GM19193 (cell line): ENCODE measurements around the gene NHS.

ENCODE experiments used
- POLR2A ChIP-seq: IDR thresholded peaks from 4 replicates; pipeline ENCODE4 v1.6.1; 2011; ENCODE audit not compliant: insufficient read depth, insufficient read length; ENCODE audit errors: extremely low read depth

Gene NHS

GRCh38 chrX:17374619-17375366 lies at the start of gene NHS:
Gene NHS (plus strand): TSS chrX:17375200. CDS start chrX:17375758, 558 bp downstream.
- no peak for TF ChIP-seq POLR2A

GRCh38 chrX:17328837-17329236 lies 46.2 kb upstream of the NHS start:
- TF ChIP-seq POLR2A = no peak

- no peak for TF ChIP-seq POLR2A
These were observed 38.6 kb upstream of the NHS start for GRCh38 chrX:17336377-17336776.

- TF ChIP-seq POLR2A = no peak
These were observed 19.0 kb upstream of the NHS start for GRCh38 chrX:17355976-17356375.

GRCh38 chrX:17359500-17359899 lies 15.5 kb upstream of the NHS start:
- no peak for TF ChIP-seq POLR2A

DNA sequence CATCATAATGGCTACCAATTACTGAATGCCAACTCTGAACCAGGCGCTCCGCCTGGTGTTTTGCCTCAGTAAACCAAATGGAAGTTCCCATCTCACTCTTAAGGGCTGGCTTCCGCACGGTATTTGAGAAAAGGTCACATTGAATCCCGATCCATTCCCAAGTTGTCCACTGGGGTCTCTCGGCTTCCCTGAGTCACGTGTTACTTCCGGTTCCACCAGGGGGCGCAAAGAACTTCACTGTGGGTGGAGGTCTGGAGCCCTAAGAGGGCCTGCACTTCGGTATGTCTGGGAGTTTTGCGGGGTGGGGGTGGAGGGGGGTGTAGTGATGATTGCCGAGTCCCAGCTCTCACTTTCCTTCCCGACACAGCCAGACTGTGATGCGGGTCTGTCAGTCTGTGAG lies 13.4 kb upstream of the NHS start:
- TF ChIP-seq POLR2A = no peak

- TF ChIP-seq POLR2A = no peak
These were observed 7.0 kb upstream of the NHS start for GRCh38 chrX:17368002-17368401.

GRCh38 chrX:17369309-17369708 lies 5.7 kb upstream of the NHS start:
- no peak for TF ChIP-seq POLR2A

DNA sequence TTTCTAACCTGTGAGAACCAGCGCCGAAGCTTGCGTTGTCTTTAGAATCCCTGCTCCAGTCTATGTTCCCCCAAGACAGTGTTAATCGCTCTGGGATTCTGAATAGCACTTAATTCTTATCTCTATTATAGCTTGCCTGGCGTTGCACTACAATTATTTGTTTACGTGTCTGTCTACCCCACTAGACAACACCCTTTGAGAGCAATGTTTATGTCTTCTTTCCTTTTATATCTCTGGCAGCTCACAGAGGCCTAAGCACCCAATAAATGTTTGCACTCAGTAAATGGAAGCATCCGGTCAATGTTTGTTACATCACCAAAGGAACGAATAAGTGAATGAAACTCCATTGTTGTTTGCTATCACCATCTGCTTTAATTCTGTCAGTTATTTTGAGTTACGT lies 4.8 kb upstream of the NHS start:
- TF ChIP-seq POLR2A = no peak

DNA sequence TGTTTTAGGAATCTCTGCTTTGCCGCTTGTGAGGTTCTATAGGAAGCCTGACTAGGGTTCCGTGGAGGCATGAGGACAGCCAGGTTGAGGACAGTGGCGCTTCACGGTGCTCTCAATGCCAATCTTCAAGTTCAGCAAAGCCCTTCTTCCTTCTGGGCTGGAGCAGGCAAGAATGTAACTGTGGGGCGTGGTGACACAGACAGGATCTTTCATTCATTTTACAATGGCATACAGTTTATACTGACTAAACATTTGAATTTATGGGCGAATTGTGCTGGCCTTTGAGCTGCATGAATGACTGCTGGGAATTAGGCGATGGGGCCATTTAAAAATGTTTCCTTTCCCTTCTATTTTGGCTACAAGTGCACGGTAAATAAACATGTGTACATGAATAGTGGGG lies 2.9 kb upstream of the NHS start:
- no peak for TF ChIP-seq POLR2A

DNA sequence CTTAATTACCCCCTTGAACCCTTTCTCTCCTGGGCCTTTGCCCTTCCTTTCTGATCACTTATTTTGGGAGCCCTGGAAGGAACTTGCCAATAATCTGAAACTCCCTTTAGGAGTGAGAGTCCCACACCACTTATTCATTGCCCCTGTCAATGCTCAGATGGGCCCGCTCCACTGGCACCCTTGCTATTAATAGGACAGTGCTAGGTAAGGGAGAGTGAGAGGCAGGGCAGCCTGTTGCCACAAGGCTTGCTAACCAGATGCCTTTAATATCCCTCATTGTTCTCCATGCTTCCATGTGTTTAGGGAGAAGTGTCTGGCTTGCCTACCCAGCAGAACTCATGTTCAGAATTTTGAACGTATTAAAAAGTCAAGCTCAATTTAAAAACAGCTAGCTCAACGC lies 1.7 kb upstream of the NHS start:
- no peak for TF ChIP-seq POLR2A

DNA sequence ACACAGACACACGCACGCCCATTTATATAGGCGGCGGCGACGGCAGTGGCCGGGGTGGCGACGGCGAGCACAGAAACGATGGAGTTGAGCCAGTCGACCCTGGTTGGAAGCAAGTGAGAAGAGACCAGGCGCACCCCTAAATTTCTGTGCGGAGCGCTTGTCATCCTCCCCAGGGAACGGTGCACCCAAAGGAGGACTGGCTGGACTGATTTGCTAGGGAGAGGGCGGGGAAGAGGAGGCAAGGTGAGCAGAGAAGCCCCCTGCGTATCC lies 302 bp downstream of the NHS start:
- no peak for TF ChIP-seq POLR2A

DNA sequence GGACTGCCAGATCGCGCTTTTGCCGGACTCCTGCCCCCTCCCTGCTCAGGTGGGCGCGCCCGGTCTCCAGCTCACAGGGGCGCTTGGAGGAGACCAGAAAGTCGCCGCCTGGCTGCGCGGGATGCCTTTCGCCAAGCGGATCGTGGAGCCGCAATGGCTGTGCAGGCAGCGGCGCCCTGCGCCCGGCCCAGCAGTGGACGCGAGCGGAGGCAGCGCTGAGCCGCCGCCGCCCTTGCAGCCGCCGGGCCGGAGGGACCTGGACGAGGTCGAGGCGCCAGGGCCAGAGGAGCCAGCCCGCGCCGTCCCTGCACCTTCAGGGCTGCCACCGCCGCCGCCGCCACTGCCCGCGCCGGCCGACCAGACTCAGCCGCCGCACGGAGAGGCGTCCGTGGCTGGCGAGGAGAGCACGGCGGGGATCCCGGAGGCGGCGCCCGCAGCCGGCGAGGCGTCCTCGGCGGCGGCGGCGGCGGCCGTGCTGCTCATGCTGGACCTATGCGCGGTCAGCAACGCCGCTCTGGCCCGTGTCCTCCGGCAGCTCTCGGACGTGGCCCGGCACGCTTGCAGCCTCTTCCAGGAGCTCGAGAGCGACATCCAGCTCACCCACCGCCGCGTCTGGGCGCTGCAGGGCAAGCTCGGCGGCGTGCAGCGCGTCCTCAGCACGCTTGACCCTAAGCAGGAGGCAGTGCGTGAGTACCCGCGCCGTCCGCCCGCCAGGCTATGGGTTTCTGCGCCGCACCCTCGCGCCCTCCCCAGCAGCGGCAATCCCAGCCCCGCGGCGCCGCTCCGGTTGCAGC lies 834 bp downstream of the NHS start:
- no peak for TF ChIP-seq POLR2A

DNA sequence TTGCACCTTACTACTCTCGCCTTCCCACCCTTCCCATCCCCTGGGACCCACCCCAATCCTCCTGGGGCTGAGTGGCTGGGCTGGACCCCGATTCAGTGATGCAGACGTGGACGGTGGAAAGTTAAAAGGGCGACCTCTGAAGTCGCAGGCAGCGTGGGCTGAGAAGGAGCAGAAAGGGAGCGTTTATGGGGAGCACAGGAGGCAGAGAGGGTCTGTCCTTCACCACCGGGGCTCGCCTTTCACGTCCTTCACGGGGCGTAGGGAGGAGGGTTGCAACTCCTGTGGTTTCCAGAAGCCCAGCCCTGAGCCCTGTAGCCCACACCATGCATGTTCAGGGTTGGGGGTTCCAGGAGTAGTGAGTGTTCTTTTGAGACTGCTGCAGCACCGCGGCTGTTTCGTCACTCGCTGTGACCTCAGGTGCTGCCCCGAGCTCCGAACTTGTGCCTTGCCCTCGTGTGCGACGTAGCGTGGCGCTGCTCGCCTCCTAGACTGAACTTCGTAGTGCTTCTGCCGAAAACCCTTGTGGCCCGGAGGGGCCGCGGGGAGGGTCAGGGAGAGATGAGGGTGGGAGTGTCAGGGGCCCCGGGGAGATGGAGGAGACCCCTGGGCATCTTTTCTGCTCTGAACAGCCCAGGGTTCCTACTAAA lies 1.6 kb downstream of the NHS start:
- TF ChIP-seq POLR2A = no peak

DNA sequence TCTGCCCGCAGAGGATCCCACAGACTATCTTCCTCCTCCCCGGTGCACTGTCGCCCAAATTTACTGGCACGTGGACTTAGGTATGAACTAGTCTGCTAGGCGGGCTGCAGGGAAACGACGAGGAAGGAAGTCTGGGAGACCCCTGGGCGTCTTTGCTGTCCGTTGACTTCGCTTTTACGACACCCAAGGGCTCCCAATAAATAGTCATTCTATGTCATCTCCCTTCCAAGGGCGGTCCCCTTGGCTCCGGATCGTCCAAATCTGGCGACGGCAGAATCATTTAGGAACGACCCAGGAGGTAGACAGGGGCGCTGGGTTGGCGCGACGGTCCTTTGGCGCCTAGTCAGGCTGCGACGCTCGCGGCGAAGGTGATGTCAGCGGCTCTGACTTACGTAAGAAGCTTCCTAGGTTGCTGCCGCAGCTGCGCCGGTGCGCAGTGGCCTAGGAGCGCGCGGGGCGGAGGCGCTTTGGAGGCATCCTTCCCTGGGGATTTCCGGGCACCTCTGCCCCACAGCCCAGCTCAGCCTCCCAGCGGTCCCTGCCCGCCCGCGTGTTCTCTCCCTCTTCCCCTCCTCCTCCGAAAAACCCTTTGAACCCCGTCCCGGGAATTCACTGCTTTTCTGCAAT lies 2.2 kb downstream of the NHS start:
- TF ChIP-seq POLR2A = no peak
